GM18499 (cell line): ENCODE results near the gene ZNF254.

Source experiments
- ATAC-seq: cut with Tn5 transposase; IDR thresholded peaks from one replicate; pipeline ENCODE4 v1.9.1; 2021; ENCODE audit warnings: moderate number of reproducible peaks; ENCODE audit not compliant: insufficient read depth, unreplicated experiment

Gene ZNF254

GRCh38 chr19:24178207-24178606 lies 91.2 kb downstream of the ZNF254 start:
- ATAC-seq = no peak
